MCF 10A (cell line): ENCODE results near the gene GAL3ST3. TPM values are rescaled to one million over a fixed set of nuclear protein-coding genes. Genes with fewer than 3 reads are reported as not detected.
"Not testable (repeated sequence)": the region's sequence is repeated elsewhere in the genome, so short reads cannot be mapped to it uniquely, and the experiment has no call there.

ENCODE experiments used
- BruUV-seq: library from RNA; stranded (reverse); fragments of 400-500 nt; replicated peaks from 2 replicates; lab custom pipeline; 2021; lab: Mats Ljungman, UMichigan
- CTCF ChIA-PET: fragments of 300-600 bp; sonication (Branson Sonifier 250); formaldehyde crosslinking; extraction: SDS; loops from one replicate; lab custom pipeline; 2021; ENCODE audit warnings: antibody characterized with exemption, inconsistent platforms; lab: Yijun Ruan, JAX
- POLR2A ChIA-PET: fragments of 300-600, 350-650 bp; sonication (Branson Sonifier 250); formaldehyde crosslinking; extraction: SDS; loops from one replicate; lab custom pipeline; 2020; ENCODE audit warnings: antibody characterized with exemption, inconsistent platforms; lab: Yijun Ruan, JAX
- DNase-seq: peaks from one replicate; pipeline ENCODE4 v3.0.0-alpha.2; 2018; ENCODE audit not compliant: unreplicated experiment
- H3K27ac Mint-ChIP-seq: one replicate; pipeline ENCODE4 v1.8.0; 2022; ENCODE audit warnings: mild to moderate bottlenecking, low read depth, mixed read lengths; ENCODE audit not compliant: unreplicated experiment
- H3K27me3 Mint-ChIP-seq: one replicate; pipeline ENCODE4 v1.8.0; 2022; ENCODE audit warnings: mixed read lengths; ENCODE audit not compliant: insufficient read depth, unreplicated experiment
- H3K36me3 Mint-ChIP-seq: one replicate; pipeline ENCODE4 v1.8.0; 2022; ENCODE audit warnings: mild to moderate bottlenecking, moderate library complexity, mixed read lengths; ENCODE audit not compliant: insufficient read depth, unreplicated experiment
- H3K4me1 Mint-ChIP-seq: one replicate; pipeline ENCODE4 v1.8.0; 2022; ENCODE audit warnings: mixed read lengths; ENCODE audit not compliant: insufficient read depth, unreplicated experiment
- H3K4me3 Mint-ChIP-seq: one replicate; pipeline ENCODE4 v1.8.0; 2022; ENCODE audit warnings: mild to moderate bottlenecking, moderate library complexity, mixed read lengths; ENCODE audit not compliant: unreplicated experiment
- H3K9me3 Mint-ChIP-seq: one replicate; pipeline ENCODE4 v1.8.0; 2022; ENCODE audit warnings: mixed read lengths; ENCODE audit not compliant: unreplicated experiment
- intact Hi-C: fragments of 100-400 bp; cut with micrococcal nuclease; formaldehyde crosslinking; loops from 2 replicates; pipeline ENCODE4 v1.14.1; 2022
- total RNA-seq: library from RNA; stranded (reverse); gene quantifications from 2 replicates; pipeline ENCODE4 v1.2.3, GENCODE V29; 2022
- TF ChIP-seq, protein P1 (sequence below): fragments of 200-600 bp; IDR thresholded peaks from one replicate; pipeline ENCODE4 v1.8.0; 2022; ENCODE audit warnings: antibody characterized with exemption, mild to moderate bottlenecking; ENCODE audit not compliant: unreplicated experiment

The GAL3ST3 gene
- total RNA-seq, 1 experiment from 2014 or later, result not detected

DNA sequence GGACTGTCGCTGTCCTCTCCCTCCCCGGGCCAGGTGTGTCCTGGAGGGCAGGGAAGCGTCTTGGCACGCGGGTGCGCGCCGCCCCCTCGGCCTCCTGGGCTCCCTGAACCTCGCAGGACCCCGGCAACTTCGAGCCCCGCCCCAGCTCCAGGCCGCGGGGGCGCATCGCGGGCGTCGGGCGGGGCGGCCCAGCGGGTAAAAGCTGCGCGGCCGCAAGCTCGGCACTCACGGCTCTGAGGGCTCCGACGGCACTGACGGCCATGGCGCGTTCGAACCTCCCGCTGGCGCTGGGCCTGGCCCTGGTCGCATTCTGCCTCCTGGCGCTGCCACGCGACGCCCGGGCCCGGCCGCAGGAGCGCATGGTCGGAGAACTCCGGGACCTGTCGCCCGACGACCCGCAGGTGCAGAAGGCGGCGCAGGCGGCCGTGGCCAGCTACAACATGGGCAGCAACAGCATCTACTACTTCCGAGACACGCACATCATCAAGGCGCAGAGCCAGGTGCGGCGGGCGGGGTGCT, 37.1 kb downstream of the GAL3ST3 start, which contains the start of gene CST6:
Gene CST6, plus strand, starts transcription at position 224 of the 519 bp plus-strand sequence. Its CDS starts 37 bp downstream, at position 261.
- no peak for DNase-seq
- no TSS peak for BruUV-seq
- TF ChIP-seq, protein P1, sequence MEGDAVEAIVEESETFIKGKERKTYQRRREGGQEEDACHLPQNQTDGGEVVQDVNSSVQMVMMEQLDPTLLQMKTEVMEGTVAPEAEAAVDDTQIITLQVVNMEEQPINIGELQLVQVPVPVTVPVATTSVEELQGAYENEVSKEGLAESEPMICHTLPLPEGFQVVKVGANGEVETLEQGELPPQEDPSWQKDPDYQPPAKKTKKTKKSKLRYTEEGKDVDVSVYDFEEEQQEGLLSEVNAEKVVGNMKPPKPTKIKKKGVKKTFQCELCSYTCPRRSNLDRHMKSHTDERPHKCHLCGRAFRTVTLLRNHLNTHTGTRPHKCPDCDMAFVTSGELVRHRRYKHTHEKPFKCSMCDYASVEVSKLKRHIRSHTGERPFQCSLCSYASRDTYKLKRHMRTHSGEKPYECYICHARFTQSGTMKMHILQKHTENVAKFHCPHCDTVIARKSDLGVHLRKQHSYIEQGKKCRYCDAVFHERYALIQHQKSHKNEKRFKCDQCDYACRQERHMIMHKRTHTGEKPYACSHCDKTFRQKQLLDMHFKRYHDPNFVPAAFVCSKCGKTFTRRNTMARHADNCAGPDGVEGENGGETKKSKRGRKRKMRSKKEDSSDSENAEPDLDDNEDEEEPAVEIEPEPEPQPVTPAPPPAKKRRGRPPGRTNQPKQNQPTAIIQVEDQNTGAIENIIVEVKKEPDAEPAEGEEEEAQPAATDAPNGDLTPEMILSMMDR, result no peak
- Mint-ChIP-seq H3K9me3 (no peaks in the 10 kb centered on the region), H3K27me3 (no peaks in the 10 kb centered on the region), H3K36me3 (no peaks in the 10 kb centered on the region), H3K4me1 (peaks cover 20% of the 10 kb centered on the region), H3K4me3 (no peak within 1 kb of the TSS), H3K27ac (peak within 1 kb of the TSS; percentile 9)
- intact Hi-C loops, result no loop called here
- POLR2A ChIA-PET, result interaction anchor here (0.6 to 2.9 kb wide), 5 partner anchors 8 to 210 kb away, joined by 3 to 10 read pairs (median 3); partner anchors contain the start of genes BANF1 and EIF1AD
- CTCF ChIA-PET, result interaction anchor here (0.7 to 1.6 kb wide), 7 partner anchors 9 to 188 kb away, joined by 3 to 12 read pairs (median 4); no protein-coding TSS in a partner anchor

GRCh38 chr11:66011239-66011784, 37.6 kb downstream of the GAL3ST3 start:
- POLR2A ChIA-PET, result interaction anchor here (0.6 to 2.9 kb wide), 4 partner anchors 9 to 211 kb away, joined by 3 to 10 read pairs (median 4); partner anchors contain the start of genes BANF1 and EIF1AD
- TF ChIP-seq, protein P1, result no peak
- BruUV-seq, result no TSS peak
- Mint-ChIP-seq H3K27ac (peak overlapping the region; percentile 9), H3K4me3 (no peak overlapping the region), H3K27me3 (no peaks in the 10 kb centered on the region), H3K4me1 (peaks cover 20% of the 10 kb centered on the region), H3K9me3 (no peaks in the 10 kb centered on the region), H3K36me3 (no peaks in the 10 kb centered on the region)
- DNase-seq, result peak; percentile 86
- CTCF ChIA-PET, result interaction anchor here (0.7 to 1.6 kb wide), 7 partner anchors 9 to 189 kb away, joined by 3 to 12 read pairs (median 4); no protein-coding TSS in a partner anchor
- intact Hi-C loops, result no loop called here

DNA sequence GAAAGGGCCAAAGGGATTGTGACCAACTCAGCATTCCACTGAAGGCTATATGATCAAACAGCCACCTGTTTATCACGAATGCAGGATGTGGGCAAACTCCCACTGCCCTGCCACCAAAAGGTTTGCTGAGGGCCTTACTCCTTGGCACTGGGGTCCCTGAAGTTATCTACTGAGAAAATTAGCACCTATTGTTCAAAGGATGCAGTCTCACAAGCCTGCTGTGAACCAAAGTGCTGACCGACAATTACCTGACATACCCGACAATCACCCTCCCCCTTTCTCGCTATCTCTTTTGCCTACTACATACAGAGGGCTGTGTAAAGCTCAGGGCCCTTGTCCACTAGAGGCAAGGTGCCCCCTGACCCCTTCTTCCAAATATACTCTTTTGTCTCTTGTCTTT, 38.9 kb downstream of the GAL3ST3 start:
- H3K9me3 Mint-ChIP-seq, H3K27me3 Mint-ChIP-seq, DNase-seq, H3K4me3 Mint-ChIP-seq, BruUV-seq, intact Hi-C loops, H3K27ac Mint-ChIP-seq: not testable (repeated sequence)
- peaks cover 14% of the 10 kb centered on the region for H3K4me1 Mint-ChIP-seq
- ChIA-PET CTCF (interaction anchor here (3.5 kb wide), 1 partner anchor 12 kb away, joined by 31 read pairs; no protein-coding TSS in a partner anchor), POLR2A (interaction anchor here (0.6 to 2.4 kb wide), 3 partner anchors 31 to 42 kb away, joined by 3 to 16 read pairs (median 3); partner anchors contain the start of gene SF3B2)
- H3K36me3 Mint-ChIP-seq, result peaks cover 11% of the 10 kb centered on the region

DNA sequence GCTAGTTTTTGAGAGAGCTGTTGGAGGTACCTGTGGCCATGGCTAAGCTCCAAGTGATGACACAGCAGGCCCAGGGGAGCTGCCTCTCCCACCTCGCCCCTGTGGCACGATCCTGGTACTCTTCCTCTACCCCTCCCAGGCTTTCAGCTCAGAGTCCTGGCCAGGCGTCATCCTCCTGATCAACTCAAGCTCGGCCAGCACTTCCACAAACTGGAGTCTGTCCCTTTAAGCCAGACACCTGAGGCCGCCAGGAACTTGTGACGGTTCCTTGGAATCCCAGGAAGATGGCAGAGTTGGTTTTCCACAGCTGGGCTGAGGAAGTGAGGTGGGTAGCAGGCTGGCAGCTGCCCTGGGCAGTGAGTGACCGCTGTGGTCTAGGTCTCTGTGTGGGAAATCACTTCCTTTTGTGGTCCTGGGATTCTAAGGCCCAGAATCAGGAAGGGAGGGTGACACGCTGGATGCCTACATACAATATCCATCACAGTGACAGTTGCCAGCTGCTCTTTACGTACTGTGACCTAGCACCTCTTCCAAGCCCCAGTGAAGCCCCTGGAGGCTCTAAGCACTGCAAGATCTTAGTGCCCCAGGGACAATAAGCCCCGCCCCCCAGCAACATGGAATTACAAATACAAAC, 40.4 kb downstream of the GAL3ST3 start:
- peak overlapping the region; percentile 35 for H3K4me3 Mint-ChIP-seq
- ChIA-PET POLR2A (interaction anchor here (0.6 to 2.4 kb wide), 8 partner anchors 8 to 413 kb away, joined by 3 to 16 read pairs (median 4); partner anchors contain the start of genes CCDC85B and SF3B2), CTCF (interaction anchor here (0.6 to 3.5 kb wide), 8 partner anchors 14 to 696 kb away, joined by 3 to 31 read pairs (median 4); no protein-coding TSS in a partner anchor)
- H3K27ac Mint-ChIP-seq, result no peak overlapping the region
- no peaks in the 10 kb centered on the region for H3K9me3 Mint-ChIP-seq
- no peaks in the 10 kb centered on the region for H3K27me3 Mint-ChIP-seq
- H3K4me1 Mint-ChIP-seq, result peaks cover 8% of the 10 kb centered on the region
- intact Hi-C loops, result loop anchor here (10.0 kb wide), 1 partner anchor 46 kb away; the partner anchor contains the start of gene SF3B2
- TF ChIP-seq, protein P1, result no peak
- peak; percentile 49 for DNase-seq
- H3K36me3 Mint-ChIP-seq, result peaks cover 25% of the 10 kb centered on the region
- BruUV-seq, result no TSS peak
